Large intestine (tissue), 3 donors: Measurements from ENCODE around the gene FARS2. TPM values are rescaled to one million over a fixed set of nuclear protein-coding genes. Genes with fewer than 3 reads are reported as not detected.

Experiments
- DNase-seq, 2 donors: peaks; one replicate each; pipeline versions ENCODE4 v3.0.0 to v3.0.0-alpha.2; 2013
- H3K27ac ChIP-seq: one replicate; pipeline ENCODE4 v1.5.1; 2013; ENCODE audit warnings: low read length
- H3K27me3 ChIP-seq: 2 replicates; pipeline ENCODE4 v1.6.1; 2013; ENCODE audit warnings: low read length; ENCODE audit not compliant: control insufficient read depth, insufficient read depth
- H3K36me3 ChIP-seq: 2 replicates; pipeline ENCODE4 v1.6.1; 2013; ENCODE audit warnings: low read length; ENCODE audit not compliant: control insufficient read depth, insufficient read depth
- H3K4me1 ChIP-seq: one replicate; pipeline ENCODE4 v1.6.1; 2013; ENCODE audit warnings: low read length; ENCODE audit not compliant: control insufficient read depth, insufficient read depth
- H3K4me3 ChIP-seq: one replicate; pipeline ENCODE4 v1.5.1; 2013; ENCODE audit warnings: low read length
- H3K9me3 ChIP-seq: one replicate; pipeline ENCODE4 v1.6.1; 2013; ENCODE audit warnings: mild to moderate bottlenecking, low read depth, low read length, moderate library complexity; ENCODE audit not compliant: control insufficient read depth
- WGBS: methylation state at CpG from one replicate; pipeline ENCODE4 v1.1.5; 2013; ENCODE audit warnings: low lambda C conversion rate; ENCODE audit not compliant: insufficient coverage; 5-methylcytosine and 5-hydroxymethylcytosine counted together
- polyA plus RNA-seq: library from polyadenylated mRNA; unstranded; fragments of 120-200 nt; gene quantifications from one replicate; pipeline ENCODE4 v1.2.1, GENCODE V29; 2013

FARS2 gene
- polyA plus RNA-seq, 1 donor = 14.3 TPM

DNA sequence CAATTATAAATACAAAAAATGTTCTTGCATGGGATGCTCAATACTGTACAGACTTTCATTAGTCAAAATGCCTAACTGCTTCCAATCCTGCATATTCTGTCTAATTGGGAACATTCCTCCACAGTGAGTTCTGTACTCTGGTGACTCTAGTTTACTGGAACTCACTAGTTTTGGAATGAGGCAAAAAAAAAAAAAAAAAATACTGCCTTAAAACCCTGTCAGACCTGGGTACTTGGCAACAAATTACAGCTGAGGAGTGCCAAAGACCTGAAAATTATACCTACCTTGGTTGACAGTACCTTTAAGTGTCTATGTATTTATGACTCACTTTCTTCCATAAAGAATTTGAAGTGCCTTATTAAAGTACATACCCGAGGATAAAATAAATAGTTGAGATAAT is 276.7 kb downstream of the FARS2 start:
- Histone ChIP-seq H3K4me1 (no peaks in the 10 kb centered on the region), H3K9me3 (no peaks in the 10 kb centered on the region), H3K27me3 (no peaks in the 10 kb centered on the region), H3K27ac (no peak overlapping the region), H3K4me3 (no peak overlapping the region), H3K36me3 (no peaks in the 10 kb centered on the region)
- no peak for DNase-seq
- WGBS = 20% methylated on average over 1 of the region's 1 CpG

DNA sequence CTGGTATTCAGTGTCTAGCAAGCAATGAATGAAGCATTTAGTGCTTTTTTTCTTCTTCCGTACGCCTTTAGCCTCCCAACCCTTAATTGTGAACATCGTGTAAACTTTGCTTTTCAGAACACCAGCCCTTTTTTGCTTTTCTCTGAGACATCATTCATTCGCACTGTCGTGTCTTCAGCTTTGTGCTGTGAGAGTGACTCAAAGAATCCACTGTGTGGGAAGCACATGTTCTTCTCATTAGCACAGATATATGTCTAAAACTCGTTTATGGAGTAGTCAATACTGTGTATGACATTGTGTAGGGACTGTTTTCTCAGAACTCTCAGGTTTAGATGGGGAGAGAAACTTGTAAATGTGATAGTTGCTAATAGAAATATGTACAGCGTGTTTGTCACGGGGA is 279.1 kb downstream of the FARS2 start:
- no peak overlapping the region for H3K4me3 ChIP-seq
- DNase-seq = no peak
- H3K9me3 ChIP-seq = no peaks in the 10 kb centered on the region
- WGBS = 94% methylated on average over 6 of the region's 8 CpGs
- no peaks in the 10 kb centered on the region for H3K4me1 ChIP-seq
- H3K27ac ChIP-seq = no peak overlapping the region
- H3K36me3 ChIP-seq = no peaks in the 10 kb centered on the region
- H3K27me3 ChIP-seq = no peaks in the 10 kb centered on the region

DNA sequence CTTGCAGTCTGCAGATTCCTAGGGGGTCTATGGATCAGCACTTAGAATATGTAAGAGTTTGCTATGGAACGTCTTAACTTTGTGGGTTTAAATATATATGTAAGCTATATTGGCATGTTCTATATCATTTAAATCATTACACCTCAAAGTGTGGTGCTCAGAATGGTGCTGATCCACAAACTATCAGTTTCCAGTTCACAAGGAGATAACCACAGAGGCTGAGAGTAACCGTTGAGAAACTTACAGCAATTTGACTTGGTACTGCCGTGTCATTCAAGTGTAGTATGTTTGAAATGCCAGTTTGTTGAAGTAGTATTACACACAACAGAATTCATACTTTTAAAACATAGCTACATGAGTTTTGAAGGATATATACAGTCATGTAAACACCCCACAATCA is 279.7 kb downstream of the FARS2 start:
- H3K9me3 ChIP-seq = no peaks in the 10 kb centered on the region
- H3K27ac ChIP-seq = no peak overlapping the region
- no peaks in the 10 kb centered on the region for H3K36me3 ChIP-seq
- no peaks in the 10 kb centered on the region for H3K4me1 ChIP-seq
- no CpG with 5 or more reads among the region's 3 CpGs for WGBS
- H3K27me3 ChIP-seq = no peaks in the 10 kb centered on the region
- DNase-seq = no peak
- H3K4me3 ChIP-seq = no peak overlapping the region

DNA sequence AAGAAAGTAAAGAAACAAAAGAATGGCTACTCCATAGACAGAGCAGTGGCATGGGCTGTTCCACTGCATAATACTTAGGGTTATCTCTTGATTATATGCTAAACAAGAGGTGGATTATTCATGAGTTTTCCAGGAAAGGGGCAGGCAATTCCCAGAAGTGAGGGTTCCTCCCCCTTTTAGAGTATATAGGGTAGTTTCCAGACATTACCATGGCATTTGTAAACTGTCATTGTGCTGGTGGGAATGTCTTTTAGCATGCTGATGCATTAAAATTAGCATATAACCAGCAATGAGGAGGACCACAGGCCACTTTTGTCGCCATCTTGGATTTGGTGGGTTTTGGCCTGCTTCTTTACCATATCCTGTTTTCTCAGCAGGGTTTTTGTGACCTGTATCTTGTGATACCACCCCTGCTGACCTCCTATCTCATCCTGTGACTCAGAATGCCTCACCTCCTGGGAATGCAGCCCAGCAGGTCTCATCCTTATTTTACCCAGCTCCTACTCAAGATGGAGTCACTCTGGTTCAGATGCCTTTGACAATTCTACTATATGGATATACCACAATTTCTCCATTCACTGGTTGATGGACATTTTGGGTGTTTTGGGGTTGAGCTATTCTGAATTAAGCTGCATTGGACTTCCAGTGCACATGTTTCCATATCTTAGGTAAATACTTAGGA is 280.6 kb downstream of the FARS2 start:
- Histone ChIP-seq H3K27me3 (no peaks in the 10 kb centered on the region), H3K4me1 (no peaks in the 10 kb centered on the region), H3K36me3 (no peaks in the 10 kb centered on the region), H3K4me3 (no peak overlapping the region), H3K9me3 (no peaks in the 10 kb centered on the region), H3K27ac (no peak overlapping the region)
- DNase-seq = no peak
- no CpG with 5 or more reads among the region's 1 CpG for WGBS

DNA sequence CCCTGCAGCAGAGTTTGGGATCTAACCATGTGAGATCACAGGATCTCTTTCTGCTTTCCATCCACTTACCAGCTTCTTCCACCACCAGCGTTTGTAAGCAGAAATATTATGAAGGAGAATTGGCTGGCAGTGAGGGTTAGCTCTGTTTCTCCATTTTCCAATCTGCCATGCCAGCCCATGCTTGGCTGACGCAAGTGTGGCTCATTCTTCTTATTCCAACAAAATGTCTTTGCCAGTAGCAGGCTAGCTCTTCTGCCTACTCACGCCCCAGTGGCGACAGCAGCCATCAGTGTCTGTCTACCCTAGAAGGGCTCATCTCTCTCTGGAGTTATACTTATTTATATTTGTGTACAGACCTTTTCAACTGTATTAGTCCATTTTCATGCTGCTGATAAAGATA is 286.2 kb downstream of the FARS2 start:
- no peak overlapping the region for H3K4me3 ChIP-seq
- H3K27me3 ChIP-seq = no peaks in the 10 kb centered on the region
- WGBS = 100% methylated on average over 2 of the region's 4 CpGs
- H3K4me1 ChIP-seq = no peaks in the 10 kb centered on the region
- no peak overlapping the region for H3K27ac ChIP-seq
- no peak for DNase-seq
- H3K9me3 ChIP-seq = peaks cover 4% of the 10 kb centered on the region
- peaks cover 2% of the 10 kb centered on the region for H3K36me3 ChIP-seq

DNA sequence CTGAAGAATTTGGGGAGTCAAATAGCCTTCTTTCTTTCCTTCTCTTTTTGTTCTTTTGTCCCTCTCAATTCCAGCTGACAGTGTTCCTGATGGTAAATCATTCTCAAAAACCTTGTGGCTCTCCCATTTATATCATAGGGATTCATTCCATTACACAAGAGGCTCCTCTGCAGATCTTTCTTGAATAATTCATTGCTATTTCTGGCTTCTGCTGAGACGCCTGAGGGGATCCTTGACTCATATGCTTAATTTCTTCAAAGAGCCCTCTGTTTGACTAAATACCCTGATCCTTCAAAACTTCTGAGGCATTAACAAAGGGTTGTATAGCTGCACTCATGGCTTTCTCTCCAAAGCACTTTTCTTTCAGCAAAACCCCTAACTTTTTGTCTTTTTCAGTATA is 289.3 kb downstream of the FARS2 start:
- H3K4me1 ChIP-seq = no peaks in the 10 kb centered on the region
- 100% methylated on average over 1 of the region's 1 CpG for WGBS

DNA sequence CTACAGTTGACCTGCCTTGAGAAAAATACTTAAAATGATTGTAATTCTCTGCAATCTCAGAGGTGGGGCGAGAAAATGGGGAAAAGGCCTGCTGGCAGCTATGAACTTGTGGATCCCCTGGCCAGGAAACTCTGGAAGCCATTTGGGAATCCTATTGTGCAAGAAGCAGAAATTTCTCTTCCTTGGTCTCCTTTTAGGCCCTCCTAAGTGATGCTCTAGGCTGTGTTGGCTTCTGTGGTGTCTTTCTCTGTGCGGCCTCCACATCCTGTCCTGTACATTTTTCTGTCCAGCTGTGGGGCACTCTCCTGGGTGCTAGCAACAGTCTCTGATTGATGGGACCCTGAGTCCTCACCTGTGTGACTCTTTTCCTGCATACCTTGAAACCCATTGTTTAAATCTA is 290.9 kb downstream of the FARS2 start:
- H3K4me3 ChIP-seq = no peak overlapping the region
- no peak overlapping the region for H3K27ac ChIP-seq
- WGBS = no CpG with 5 or more reads among the region's 2 CpGs
- H3K36me3 ChIP-seq = no peaks in the 10 kb centered on the region
- peaks cover 4% of the 10 kb centered on the region for H3K9me3 ChIP-seq
- H3K4me1 ChIP-seq = no peaks in the 10 kb centered on the region
- no peak for DNase-seq
- no peaks in the 10 kb centered on the region for H3K27me3 ChIP-seq

More for the DNA sequence above, 289.3 kb downstream of the FARS2 start:
- H3K36me3 ChIP-seq = peaks cover 2% of the 10 kb centered on the region
- no peak overlapping the region for H3K27ac ChIP-seq
- no peak for DNase-seq
- no peak overlapping the region for H3K4me3 ChIP-seq
- H3K27me3 ChIP-seq = no peaks in the 10 kb centered on the region
- H3K9me3 ChIP-seq = peaks cover 4% of the 10 kb centered on the region

DNA sequence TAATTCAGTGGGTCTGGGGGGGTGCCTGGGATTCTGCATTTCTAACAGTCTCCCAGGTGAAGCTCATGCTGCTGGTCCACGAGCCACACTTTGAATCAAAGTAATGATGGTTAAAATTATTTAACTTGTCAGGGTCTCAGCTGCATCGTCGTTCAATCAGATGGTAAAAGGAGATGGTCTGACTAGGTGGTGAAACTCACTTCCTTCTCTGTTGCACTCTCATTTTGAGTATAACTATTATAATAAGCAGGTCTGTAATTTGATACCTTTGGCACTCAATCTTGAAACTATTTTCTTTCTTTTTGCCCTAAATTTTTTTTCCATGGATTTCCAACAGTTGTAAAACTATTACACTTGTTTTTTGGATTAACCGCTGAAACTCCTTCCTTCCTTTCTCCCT is 292.5 kb downstream of the FARS2 start:
- H3K4me3 ChIP-seq = no peak overlapping the region
- WGBS = 100% methylated on average over 2 of the region's 4 CpGs

DNA sequence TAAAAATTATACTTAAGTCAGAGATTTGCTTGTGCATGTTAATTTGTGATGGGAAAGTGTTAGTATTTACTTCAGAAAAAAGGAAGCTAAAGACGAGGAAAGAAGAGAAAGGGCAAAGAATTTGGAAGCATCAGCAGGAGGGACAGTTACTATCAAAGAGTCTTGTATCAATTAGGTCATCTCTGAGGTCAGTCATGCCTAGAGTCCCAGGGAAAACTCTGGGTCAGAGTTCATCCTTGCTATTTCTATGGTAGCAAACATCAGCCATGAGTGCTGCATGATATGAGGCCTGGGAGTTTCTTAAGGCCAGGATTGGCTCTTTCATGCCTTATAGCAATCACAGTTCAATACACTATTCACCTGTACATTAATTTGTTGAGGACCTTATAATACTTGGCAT is 292.9 kb downstream of the FARS2 start:
- Histone ChIP-seq H3K9me3 (peaks cover 4% of the 10 kb centered on the region), H3K27me3 (no peaks in the 10 kb centered on the region), H3K27ac (no peak overlapping the region), H3K36me3 (no peaks in the 10 kb centered on the region), H3K4me1 (no peaks in the 10 kb centered on the region), H3K4me3 (no peak overlapping the region)
- WGBS = no CpG with 5 or more reads among the region's 1 CpG
- no peak for DNase-seq

More for the DNA sequence above, 292.5 kb downstream of the FARS2 start:
- no peak for DNase-seq
- Histone ChIP-seq H3K4me1 (no peaks in the 10 kb centered on the region), H3K27ac (no peak overlapping the region), H3K9me3 (peaks cover 4% of the 10 kb centered on the region), H3K27me3 (no peaks in the 10 kb centered on the region), H3K36me3 (no peaks in the 10 kb centered on the region)

DNA sequence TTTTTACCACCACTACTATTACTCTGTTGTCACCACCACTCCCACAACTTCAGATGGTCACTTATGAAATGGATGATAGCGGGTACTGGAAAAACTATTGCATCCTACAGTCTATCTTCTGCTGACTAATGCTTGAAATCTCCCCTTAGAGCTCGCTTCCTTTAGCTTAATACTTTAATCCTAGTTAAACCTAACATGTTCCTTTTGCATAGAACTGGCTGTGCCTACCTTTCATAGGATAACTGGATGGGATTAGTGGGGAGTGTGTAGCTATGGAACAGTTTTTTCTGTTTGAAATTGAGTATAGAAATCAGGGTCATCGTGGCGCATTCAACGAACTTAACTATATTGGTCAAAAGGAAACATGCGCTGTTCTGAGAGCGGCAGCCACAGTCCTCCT is 294.7 kb downstream of the FARS2 start:
- H3K27me3 ChIP-seq = no peaks in the 10 kb centered on the region
- no peak for DNase-seq
- no peaks in the 10 kb centered on the region for H3K4me1 ChIP-seq
- H3K9me3 ChIP-seq = no peaks in the 10 kb centered on the region
- no peak overlapping the region for H3K4me3 ChIP-seq
- H3K27ac ChIP-seq = no peak overlapping the region
- H3K36me3 ChIP-seq = no peaks in the 10 kb centered on the region
- WGBS = 100% methylated on average over 1 of the region's 7 CpGs

DNA sequence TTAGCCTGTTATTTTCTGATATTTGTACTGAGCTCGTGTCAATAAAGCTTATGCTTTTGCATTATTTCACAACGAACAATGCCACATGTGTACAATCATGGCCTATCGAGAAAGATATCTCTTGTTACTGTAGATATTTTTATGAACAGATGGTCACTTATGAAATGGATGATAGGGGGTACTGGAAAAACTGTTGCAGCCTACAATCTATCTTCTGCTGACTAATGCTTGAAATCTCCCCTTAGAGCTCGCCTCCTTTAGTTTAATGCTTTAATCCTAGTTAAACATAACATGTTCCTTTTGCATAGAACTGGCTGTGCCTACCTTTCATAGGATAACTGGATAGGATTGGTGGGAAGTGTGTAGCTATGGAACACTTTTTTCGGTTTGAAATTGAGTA is 296.2 kb downstream of the FARS2 start:
- Histone ChIP-seq H3K36me3 (no peaks in the 10 kb centered on the region), H3K4me3 (no peak overlapping the region), H3K9me3 (no peaks in the 10 kb centered on the region), H3K27me3 (no peaks in the 10 kb centered on the region), H3K27ac (no peak overlapping the region), H3K4me1 (no peaks in the 10 kb centered on the region)
- DNase-seq = no peak
- no CpG with 5 or more reads among the region's 5 CpGs for WGBS
